Measurements from ENCODE around the gene HMCN1.

DNA sequence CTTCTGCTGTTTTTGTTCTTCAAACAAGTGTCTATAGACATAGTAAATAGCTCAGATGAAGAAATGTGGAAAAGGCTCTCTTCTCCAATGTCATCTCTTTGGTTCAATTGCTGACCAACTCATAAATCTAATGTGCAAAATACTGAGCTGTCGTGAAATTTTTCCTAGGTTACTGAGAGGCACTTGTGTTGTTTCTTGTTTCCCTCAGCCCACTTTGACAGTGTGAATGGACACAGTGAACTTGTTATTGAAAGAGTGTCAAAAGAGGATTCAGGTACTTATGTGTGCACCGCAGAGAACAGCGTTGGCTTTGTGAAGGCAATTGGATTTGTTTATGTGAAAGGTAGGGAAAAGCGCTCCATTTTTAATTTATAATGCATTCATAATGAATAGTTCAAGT, 395.6 kb downstream of the HMCN1 start:
- TF ChIP-seq, protein P1, sequence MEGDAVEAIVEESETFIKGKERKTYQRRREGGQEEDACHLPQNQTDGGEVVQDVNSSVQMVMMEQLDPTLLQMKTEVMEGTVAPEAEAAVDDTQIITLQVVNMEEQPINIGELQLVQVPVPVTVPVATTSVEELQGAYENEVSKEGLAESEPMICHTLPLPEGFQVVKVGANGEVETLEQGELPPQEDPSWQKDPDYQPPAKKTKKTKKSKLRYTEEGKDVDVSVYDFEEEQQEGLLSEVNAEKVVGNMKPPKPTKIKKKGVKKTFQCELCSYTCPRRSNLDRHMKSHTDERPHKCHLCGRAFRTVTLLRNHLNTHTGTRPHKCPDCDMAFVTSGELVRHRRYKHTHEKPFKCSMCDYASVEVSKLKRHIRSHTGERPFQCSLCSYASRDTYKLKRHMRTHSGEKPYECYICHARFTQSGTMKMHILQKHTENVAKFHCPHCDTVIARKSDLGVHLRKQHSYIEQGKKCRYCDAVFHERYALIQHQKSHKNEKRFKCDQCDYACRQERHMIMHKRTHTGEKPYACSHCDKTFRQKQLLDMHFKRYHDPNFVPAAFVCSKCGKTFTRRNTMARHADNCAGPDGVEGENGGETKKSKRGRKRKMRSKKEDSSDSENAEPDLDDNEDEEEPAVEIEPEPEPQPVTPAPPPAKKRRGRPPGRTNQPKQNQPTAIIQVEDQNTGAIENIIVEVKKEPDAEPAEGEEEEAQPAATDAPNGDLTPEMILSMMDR (IDR thresholded peaks at IDR 0.05; ENCODE audit: low read depth, low read length): no peak
- no peak for TF ChIP-seq POLR2A (IDR thresholded peaks at IDR 0.05; ENCODE audit: extremely low read depth, insufficient read length)
- no peak for TF ChIP-seq MYC (IDR thresholded peaks at IDR 0.05; ENCODE audit: low read depth, low read length)
